Neural cell (in vitro differentiated cells): ENCODE results near the gene CCDC7. TPM values are rescaled to one million over a fixed set of nuclear protein-coding genes. Genes with fewer than 3 reads are reported as not detected.

Experiments
- H2AFZ ChIP-seq: fragments of 200-600, 300-800 bp; sonication (generic), shearing (Covaris generic); 2 replicates; pipeline ENCODE4 v1.6.0; 2014; ENCODE audit warnings: low read depth, mild to moderate bottlenecking, antibody characterized with exemption, low read length, moderate library complexity
- H3F3A ChIP-seq: fragments of 200-600 bp; shearing (Covaris generic); 2 replicates; pipeline ENCODE4 v1.6.1; 2016; ENCODE audit warnings: mild to moderate bottlenecking, moderate library complexity, mixed read lengths, antibody characterized with exemption, low read length; ENCODE audit not compliant: insufficient read depth, poor library complexity, severe bottlenecking
- H3K27ac ChIP-seq: fragments of 200-600, 300-800 bp; sonication (generic), shearing (Covaris generic); 2 replicates; pipeline ENCODE4 v1.5.1; 2014; ENCODE audit warnings: mild to moderate bottlenecking, low read length, moderate library complexity
- H3K27me3 ChIP-seq: fragments of 300-800, 200-600 bp; sonication (generic), shearing (Covaris generic); 2 replicates; pipeline ENCODE4 v1.6.0; 2014; ENCODE audit warnings: mild to moderate bottlenecking, low read depth, low read length, moderate library complexity; ENCODE audit not compliant: insufficient read depth
- H3K36me3 ChIP-seq: fragments of 300-800, 200-600 bp; sonication (generic), shearing (Covaris generic); 2 replicates; pipeline ENCODE4 v1.5.1; 2014; ENCODE audit warnings: mild to moderate bottlenecking, antibody characterized with exemption, low read length, moderate library complexity; ENCODE audit not compliant: insufficient read depth
- H3K4me2 ChIP-seq: fragments of 300-800, 200-600 bp; sonication (generic), shearing (Covaris generic); 2 replicates; pipeline ENCODE4 v1.6.0; 2014; ENCODE audit warnings: mild to moderate bottlenecking, low read length
- H3K4me3 ChIP-seq: fragments of 300-800, 200-600 bp; sonication (generic), shearing (Covaris generic); 2 replicates; pipeline ENCODE4 v1.5.1; 2014; ENCODE audit warnings: mild to moderate bottlenecking, low read length, moderate library complexity
- H3K79me2 ChIP-seq: fragments of 200-600 bp; shearing (Covaris generic); replicated peaks from 2 replicates; pipeline ENCODE4 v1.6.0; 2014; ENCODE audit warnings: mild to moderate bottlenecking, low read length, moderate library complexity; ENCODE audit not compliant: insufficient read depth
- H3K9ac ChIP-seq: fragments of 300-800, 200-600 bp; sonication (generic), shearing (Covaris generic); 2 replicates; pipeline ENCODE4 v1.6.1; 2016; ENCODE audit warnings: mild to moderate bottlenecking, low read length, mixed read lengths
- H3K9me2 ChIP-seq: fragments of 200-600 bp; shearing (Covaris generic); 2 replicates; pipeline ENCODE4 v1.6.1; 2016; ENCODE audit warnings: mild to moderate bottlenecking, low read length, mixed read lengths; ENCODE audit not compliant: insufficient read depth
- H3K9me3 ChIP-seq: fragments of 200-600, 300-800 bp; sonication (generic), shearing (Covaris generic); 2 replicates; pipeline ENCODE4 v1.6.1; 2016; ENCODE audit warnings: mild to moderate bottlenecking, mixed run types, low read length, moderate library complexity, mixed read lengths
- H4K20me1 ChIP-seq: fragments of 200-600 bp; shearing (Covaris generic); 2 replicates; pipeline ENCODE4 v1.6.1; 2016; ENCODE audit warnings: mild to moderate bottlenecking, mixed run types; ENCODE audit not compliant: insufficient read depth
- EP300 ChIP-seq: fragments of 450-650 bp; conservative IDR thresholded peaks from 2 replicates; pipeline ENCODE4 v1.6.1; 2014; ENCODE audit warnings: antibody characterized with exemption, mild to moderate bottlenecking, moderate library complexity; ENCODE audit not compliant: poor library complexity, severe bottlenecking
- EZH2 ChIP-seq: fragments of 200-600, 300-800 bp; shearing (Covaris generic), sonication (generic); IDR thresholded peaks from 2 replicates; pipeline ENCODE4 v1.6.1; 2014; ENCODE audit warnings: antibody characterized with exemption, low read length, borderline replicate concordance, mild to moderate bottlenecking; ENCODE audit not compliant: insufficient read depth, poor library complexity, severe bottlenecking
- MXI1 ChIP-seq: fragments of 450-650 bp; conservative IDR thresholded peaks from 2 replicates; pipeline ENCODE4 v1.6.1; 2014; ENCODE audit warnings: antibody characterized with exemption, mild to moderate bottlenecking; ENCODE audit not compliant: poor library complexity, severe bottlenecking
- POLR2AphosphoS5 ChIP-seq: IDR thresholded peaks from 2 replicates; pipeline ENCODE4 v1.6.1; 2012
- RAD21 ChIP-seq: fragments of 450-650 bp; conservative IDR thresholded peaks from 2 replicates; pipeline ENCODE4 v1.6.1; 2014; ENCODE audit warnings: antibody characterized with exemption, mild to moderate bottlenecking, moderate library complexity
- REST ChIP-seq: IDR thresholded peaks from 2 replicates; pipeline ENCODE4 v1.6.1; 2012; ENCODE audit warnings: borderline replicate concordance
- SMC3 ChIP-seq: fragments of 450-650 bp; conservative IDR thresholded peaks from 2 replicates; pipeline ENCODE4 v1.6.1; 2014; ENCODE audit warnings: antibody characterized with exemption, mild to moderate bottlenecking, moderate library complexity; ENCODE audit not compliant: poor library complexity
- TAF1 ChIP-seq: IDR thresholded peaks from 2 replicates; pipeline ENCODE4 v1.6.1; 2012; ENCODE audit warnings: low read depth
- polyA plus RNA-seq: library from polyadenylated mRNA; depleted of rRNA; stranded (reverse); fragments of >200 nt; gene quantifications from 2 replicates; pipeline ENCODE4 v1.2.3, GENCODE V29; 2014
- TF ChIP-seq, protein P1 (sequence below): fragments of 450-650 bp; IDR thresholded peaks from 2 replicates; pipeline ENCODE4 v1.5.1; 2014; ENCODE audit warnings: antibody characterized with exemption, mild to moderate bottlenecking, moderate library complexity; ENCODE audit not compliant: poor library complexity, severe bottlenecking

The CCDC7 gene
- polyA plus RNA-seq, 1 donor from 2014 or later = 5.1 TPM

- Histone ChIP-seq H3K9ac (no peak overlapping the region), H3K27ac (no peak overlapping the region), H3K27me3 (no peaks in the 10 kb centered on the region), H3K9me3 (no peaks in the 10 kb centered on the region), H3F3A (no peaks in the 10 kb centered on the region), H3K4me3 (no peak overlapping the region), H2AFZ (no peak overlapping the region), H4K20me1 (no peaks in the 10 kb centered on the region), H3K36me3 (no peaks in the 10 kb centered on the region), H3K9me2 (no peaks in the 10 kb centered on the region), H3K4me2 (no peak overlapping the region), H3K79me2 (no peaks in the 10 kb centered on the region)
- TF ChIP-seq EZH2 (no peak), RAD21 (no peak), POLR2AphosphoS5 (no peak), MXI1 (no peak), EP300 (no peak)
- TF ChIP-seq, protein P1, sequence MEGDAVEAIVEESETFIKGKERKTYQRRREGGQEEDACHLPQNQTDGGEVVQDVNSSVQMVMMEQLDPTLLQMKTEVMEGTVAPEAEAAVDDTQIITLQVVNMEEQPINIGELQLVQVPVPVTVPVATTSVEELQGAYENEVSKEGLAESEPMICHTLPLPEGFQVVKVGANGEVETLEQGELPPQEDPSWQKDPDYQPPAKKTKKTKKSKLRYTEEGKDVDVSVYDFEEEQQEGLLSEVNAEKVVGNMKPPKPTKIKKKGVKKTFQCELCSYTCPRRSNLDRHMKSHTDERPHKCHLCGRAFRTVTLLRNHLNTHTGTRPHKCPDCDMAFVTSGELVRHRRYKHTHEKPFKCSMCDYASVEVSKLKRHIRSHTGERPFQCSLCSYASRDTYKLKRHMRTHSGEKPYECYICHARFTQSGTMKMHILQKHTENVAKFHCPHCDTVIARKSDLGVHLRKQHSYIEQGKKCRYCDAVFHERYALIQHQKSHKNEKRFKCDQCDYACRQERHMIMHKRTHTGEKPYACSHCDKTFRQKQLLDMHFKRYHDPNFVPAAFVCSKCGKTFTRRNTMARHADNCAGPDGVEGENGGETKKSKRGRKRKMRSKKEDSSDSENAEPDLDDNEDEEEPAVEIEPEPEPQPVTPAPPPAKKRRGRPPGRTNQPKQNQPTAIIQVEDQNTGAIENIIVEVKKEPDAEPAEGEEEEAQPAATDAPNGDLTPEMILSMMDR = no peak
Measured at GRCh38 chr10:32788359-32788758, 342.4 kb downstream of the CCDC7 start.

DNA sequence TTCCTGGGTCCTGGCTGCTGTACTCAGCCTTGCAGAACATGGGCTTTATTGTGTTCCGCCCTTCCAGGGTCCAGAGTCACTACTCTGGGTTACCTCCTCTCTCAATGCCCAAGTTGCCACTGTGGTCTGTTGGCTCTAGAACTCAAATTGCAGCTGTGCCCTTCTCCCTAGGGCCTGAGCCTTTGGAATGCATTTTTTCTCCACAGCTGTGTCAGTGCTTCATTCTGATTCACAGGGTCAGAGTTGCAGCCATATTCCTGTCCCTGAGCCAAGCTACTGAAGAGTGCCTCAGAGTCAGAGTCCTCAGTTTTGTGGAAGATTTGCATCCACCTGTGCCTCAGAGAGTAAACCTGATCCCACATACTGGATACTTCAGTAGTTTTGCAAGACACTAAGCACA lies 344.5 kb downstream of the CCDC7 start:
- H3K9ac ChIP-seq = no peak overlapping the region
- no peak overlapping the region for H3K4me3 ChIP-seq
- no peaks in the 10 kb centered on the region for H4K20me1 ChIP-seq
- no peaks in the 10 kb centered on the region for H3K9me2 ChIP-seq
- H3K27me3 ChIP-seq = no peaks in the 10 kb centered on the region
- H3K9me3 ChIP-seq = no peaks in the 10 kb centered on the region
- H3K79me2 ChIP-seq = no peaks in the 10 kb centered on the region
- no peaks in the 10 kb centered on the region for H3K36me3 ChIP-seq
- H2AFZ ChIP-seq = no peak overlapping the region
- H3K27ac ChIP-seq = no peak overlapping the region
- TF ChIP-seq, protein P1 = no peak
- no peak for TF ChIP-seq MXI1
- no peak for TF ChIP-seq TAF1
- TF ChIP-seq SMC3 = no peak
- TF ChIP-seq EP300 = no peak
- no peak for TF ChIP-seq REST
- no peak for TF ChIP-seq POLR2AphosphoS5
- no peak for TF ChIP-seq RAD21
- TF ChIP-seq EZH2 = no peak
- H3F3A ChIP-seq = no peaks in the 10 kb centered on the region
- no peak overlapping the region for H3K4me2 ChIP-seq
